ENCODE measurements around the gene HCLS1.
"Not testable (repeated sequence)": the region's sequence is repeated elsewhere in the genome, so short reads cannot be mapped to it uniquely, and the experiment has no call there.

The HCLS1 gene

GRCh38 chr3:121696186-121696585, 35.5 kb upstream of the HCLS1 start:
- no peak for DNase-seq (ENCODE audit: extremely low read depth, low read depth)
- TF ChIP-seq CTCF (IDR thresholded peaks at IDR 0.05; ENCODE audit: low read depth, low read length) = no peak

GRCh38 chr3:121692010-121692699, 31.5 kb upstream of the HCLS1 start:
- TF ChIP-seq CTCF (IDR thresholded peaks at IDR 0.05; ENCODE audit: low read depth, low read length) = no peak
- no peak for DNase-seq (ENCODE audit: extremely low read depth, low read depth)

- DNase-seq (ENCODE audit: extremely low read depth, low read depth) = no peak
- TF ChIP-seq CTCF (IDR thresholded peaks at IDR 0.05; ENCODE audit: low read depth, low read length) = no peak
Observed at GRCh38 chr3:121690777-121691405, 30.2 kb upstream of the HCLS1 start.

GRCh38 chr3:121688747-121689146, 28.0 kb upstream of the HCLS1 start:
- not testable (repeated sequence) for DNase-seq (ENCODE audit: extremely low read depth, low read depth)

- no peak for DNase-seq (ENCODE audit: extremely low read depth, low read depth)
- no peak for TF ChIP-seq CTCF (IDR thresholded peaks at IDR 0.05; ENCODE audit: low read depth, low read length)
Observed at GRCh38 chr3:121681792-121682191, 21.1 kb upstream of the HCLS1 start.

GRCh38 chr3:121677141-121677540, 16.4 kb upstream of the HCLS1 start:
- DNase-seq (ENCODE audit: extremely low read depth, low read depth) = no peak
- TF ChIP-seq CTCF (IDR thresholded peaks at IDR 0.05; ENCODE audit: low read depth, low read length) = no peak

- TF ChIP-seq CTCF (IDR thresholded peaks at IDR 0.05; ENCODE audit: low read depth, low read length) = no peak
- no peak for DNase-seq (ENCODE audit: extremely low read depth, low read depth)
Observed at GRCh38 chr3:121670676-121671075, 10.0 kb upstream of the HCLS1 start.

GRCh38 chr3:121667333-121667732, 6.6 kb upstream of the HCLS1 start:
- DNase-seq (ENCODE audit: extremely low read depth, low read depth) = no peak
- TF ChIP-seq CTCF (IDR thresholded peaks at IDR 0.05; ENCODE audit: low read depth, low read length) = no peak

Data from AG09319 (cell line).